ENCODE results near the gene HPCAL1.

Gene HPCAL1

DNA sequence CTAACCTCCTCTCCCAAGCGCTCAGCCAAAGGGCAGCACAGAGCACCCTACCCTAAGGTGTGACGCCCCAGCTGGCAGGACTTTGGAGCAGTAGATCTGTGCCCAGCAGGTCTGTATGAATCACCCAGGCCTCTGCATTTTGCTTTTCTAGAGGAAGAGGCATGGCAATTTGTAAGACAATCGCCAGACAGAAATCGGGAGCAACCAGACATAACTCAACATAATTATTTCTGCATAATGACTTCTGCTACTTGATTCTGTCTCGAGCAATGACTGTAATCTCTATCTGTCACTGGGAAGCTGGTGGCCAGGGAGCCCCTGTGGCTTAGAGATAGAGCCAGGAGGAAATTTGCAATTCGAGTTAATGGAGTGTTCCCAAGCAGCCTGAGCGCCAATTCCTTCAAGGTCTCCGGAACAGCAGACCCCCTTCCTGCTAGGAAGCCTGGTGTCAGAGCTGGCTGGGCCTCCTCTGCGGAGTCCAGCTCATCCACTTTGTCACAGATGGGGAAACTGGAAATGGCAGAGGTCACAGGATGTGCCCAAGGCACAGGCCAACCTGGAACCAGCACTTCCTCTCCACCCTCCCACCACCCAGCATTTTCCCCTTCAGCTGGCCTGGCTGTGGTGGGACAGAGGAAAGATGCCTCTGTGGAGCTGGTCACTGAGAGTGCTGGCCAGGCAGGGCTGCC, 90.4 kb downstream of the HPCAL1 start:
- no peak for DNase-seq

DNA sequence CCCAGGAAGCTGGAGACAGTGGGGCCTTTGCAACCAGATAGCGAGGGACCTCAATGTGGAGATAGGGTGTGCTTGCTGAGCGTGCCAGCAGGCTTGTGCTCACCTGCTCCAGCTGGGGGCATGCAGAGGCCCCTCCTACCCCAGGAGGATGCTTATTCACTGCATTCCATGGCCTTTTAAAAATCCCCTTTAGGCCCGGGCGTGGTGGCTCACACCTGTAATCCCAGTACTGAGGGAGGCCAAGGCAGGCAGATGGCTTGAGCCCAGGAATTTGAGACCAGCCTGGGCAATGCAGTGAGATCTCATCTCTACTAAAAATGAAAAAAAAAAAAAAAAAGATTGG, 90.9 kb downstream of the HPCAL1 start:
- no peak for DNase-seq

DNA sequence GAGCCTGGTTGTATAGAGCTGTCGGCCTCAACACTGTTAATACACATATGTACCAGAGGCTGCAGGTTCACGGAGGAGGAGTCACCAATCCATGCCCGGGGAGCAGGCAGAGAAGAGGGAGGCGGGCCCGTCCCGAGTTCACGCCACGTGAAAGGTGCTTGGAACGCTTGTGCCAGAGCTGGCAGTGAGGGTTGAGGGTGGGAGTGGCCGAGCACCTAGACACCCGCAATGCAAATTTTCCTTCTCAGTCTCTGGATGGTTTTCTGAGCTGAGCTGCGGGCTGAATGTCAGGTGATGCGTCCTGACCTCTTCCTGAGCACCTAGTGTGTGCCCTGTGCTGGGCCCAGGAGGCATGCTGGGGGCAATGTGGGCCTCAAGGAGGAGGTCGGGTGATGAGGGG, 93.2 kb downstream of the HPCAL1 start:
- DNase-seq = no peak

DNA sequence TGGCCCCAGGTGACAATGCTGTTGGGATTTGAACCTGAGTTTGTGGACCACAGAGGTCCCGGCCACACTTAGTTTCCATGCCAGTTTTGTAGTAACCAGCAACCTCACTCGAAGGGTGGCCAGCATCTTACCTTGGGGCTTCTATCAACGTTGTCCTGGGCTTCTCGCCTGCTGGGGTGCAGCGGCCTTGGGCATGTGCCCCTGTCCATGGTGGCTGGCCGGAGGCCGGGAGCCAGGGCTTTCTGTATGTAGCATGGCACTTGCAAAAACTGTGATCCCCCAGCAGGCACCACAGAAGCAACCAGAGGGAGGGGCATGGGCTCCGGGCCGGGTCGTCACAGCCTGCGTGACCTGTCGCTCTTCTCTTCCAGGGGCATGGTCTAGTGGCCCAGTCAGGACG, 93.8 kb downstream of the HPCAL1 start:
- DNase-seq = no peak

DNA sequence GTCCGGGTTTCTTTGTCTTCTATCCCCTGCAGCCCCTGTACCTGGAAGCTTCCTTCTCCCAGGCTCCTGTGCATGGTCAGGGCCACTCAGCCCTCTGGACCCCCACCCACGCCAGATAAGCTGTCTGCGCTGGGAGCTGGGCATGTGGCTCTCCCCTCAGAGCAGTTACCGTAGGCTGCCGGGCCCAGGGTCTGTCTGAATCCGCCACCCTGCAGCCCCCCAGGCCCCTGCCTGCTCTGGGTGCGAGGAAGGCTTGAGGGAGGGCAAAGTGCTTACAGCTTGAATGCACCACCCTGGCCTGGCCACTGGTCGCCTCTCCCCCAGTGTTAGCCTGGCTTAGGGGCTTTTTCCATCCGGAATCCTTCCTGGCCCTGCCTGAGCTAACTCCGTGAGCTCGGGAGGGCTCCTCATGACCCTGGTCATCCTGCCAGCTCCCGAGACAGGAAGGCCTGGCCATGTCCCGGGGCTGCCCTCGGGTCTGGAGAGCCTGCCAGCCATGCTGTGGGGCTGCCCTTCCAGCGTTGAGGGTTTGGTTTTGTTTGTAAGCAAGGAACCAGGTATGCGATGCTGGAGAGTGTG, 94.7 kb downstream of the HPCAL1 start:
- DNase-seq = no peak

DNA sequence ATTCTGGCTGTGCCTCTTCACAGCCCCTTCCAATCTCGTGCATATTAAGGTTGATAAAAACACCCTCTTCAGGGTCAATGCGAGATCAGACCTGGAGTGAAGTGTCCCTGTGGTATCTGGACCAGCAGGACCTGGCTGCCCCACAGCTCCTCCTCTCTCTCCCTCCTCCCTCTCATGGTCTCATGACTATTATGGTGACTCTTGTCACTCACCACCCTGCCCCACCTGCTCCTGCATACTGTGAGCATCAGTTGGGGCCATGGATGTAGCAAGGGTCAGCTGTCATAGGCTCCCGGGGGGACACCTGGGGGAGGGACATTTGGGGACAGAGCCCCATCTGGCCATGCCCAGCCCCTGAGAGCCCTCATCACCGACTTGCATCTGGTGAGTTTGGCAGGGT, 95.2 kb downstream of the HPCAL1 start:
- no peak for DNase-seq

DNA sequence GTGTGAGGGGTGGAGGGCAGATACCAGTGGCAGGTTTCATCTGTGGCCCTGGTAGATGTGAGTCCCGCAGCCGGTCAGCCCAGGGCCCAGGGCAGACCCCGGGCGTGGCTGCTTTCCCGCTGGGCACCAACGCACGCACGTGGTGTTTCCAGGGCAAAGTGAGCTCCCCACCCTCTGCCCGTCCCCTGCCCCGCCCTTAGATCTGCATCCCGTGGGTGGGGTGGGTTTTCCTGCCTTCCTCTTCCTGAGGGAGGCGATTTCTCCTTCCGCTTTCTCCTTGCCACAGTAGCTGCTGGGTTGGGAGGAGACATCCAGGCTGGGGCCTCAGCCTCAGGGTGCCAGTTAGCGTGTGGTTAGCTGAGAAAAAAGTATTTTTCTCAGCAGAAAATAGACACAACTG, 95.8 kb downstream of the HPCAL1 start:
- DNase-seq = no peak

DNA sequence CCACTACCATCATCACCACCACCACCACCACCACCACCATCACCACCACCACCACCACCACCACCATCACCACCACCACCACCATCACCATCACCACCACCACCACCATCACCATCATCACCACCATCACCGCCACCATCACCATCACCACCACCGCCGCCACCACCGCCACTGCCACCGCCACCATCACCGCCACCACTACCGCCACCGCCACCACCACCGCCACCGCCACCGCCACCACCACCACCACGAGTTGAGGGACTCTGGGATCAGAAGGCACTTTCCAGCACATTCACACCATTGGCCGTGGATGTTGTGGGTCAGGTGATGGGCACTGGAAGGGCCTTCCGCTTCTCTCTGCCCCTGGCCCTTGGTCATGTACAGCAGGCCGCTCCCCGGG, 96.7 kb downstream of the HPCAL1 start:
- no peak for DNase-seq

DNA sequence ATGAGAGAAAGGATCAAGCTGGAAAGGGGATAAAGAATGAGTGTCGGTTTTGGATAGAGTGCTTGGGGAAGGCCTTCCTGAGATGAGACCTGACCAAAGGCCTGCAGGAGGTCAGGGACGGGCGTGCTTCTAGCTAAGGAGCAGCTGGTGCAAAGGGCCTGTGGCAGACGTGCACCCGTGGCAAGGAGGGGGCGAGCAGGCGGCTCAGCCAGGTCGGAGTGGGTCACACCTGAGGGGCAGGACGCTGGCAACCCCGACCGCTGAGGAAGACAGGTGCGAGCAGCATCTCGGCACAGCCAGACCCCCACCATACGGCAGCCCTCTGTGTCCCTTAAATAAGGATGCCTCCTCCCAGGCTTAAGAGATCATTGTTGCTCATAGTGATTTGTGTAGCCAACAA, 97.3 kb downstream of the HPCAL1 start:
- no peak for DNase-seq

DNA sequence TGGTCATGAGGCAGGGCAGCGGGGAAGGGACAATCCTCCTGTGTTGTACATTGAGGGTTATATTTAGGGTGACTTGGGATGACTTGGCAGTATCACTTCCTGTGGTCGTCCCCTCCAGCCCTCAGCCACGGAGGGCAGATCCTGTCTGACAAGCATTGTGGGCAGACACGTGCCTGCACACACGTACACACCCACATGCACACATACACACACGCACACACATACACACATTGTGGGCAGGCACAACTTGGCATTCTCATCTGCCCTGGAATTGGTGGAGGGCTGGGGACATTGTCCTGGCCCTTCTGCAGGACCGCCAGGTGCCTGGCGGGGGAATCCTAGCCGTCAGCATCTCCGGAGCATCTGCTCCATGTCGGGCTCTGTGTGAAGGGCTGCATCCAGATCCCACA, 97.9 kb downstream of the HPCAL1 start:
- DNase-seq = no peak

DNA sequence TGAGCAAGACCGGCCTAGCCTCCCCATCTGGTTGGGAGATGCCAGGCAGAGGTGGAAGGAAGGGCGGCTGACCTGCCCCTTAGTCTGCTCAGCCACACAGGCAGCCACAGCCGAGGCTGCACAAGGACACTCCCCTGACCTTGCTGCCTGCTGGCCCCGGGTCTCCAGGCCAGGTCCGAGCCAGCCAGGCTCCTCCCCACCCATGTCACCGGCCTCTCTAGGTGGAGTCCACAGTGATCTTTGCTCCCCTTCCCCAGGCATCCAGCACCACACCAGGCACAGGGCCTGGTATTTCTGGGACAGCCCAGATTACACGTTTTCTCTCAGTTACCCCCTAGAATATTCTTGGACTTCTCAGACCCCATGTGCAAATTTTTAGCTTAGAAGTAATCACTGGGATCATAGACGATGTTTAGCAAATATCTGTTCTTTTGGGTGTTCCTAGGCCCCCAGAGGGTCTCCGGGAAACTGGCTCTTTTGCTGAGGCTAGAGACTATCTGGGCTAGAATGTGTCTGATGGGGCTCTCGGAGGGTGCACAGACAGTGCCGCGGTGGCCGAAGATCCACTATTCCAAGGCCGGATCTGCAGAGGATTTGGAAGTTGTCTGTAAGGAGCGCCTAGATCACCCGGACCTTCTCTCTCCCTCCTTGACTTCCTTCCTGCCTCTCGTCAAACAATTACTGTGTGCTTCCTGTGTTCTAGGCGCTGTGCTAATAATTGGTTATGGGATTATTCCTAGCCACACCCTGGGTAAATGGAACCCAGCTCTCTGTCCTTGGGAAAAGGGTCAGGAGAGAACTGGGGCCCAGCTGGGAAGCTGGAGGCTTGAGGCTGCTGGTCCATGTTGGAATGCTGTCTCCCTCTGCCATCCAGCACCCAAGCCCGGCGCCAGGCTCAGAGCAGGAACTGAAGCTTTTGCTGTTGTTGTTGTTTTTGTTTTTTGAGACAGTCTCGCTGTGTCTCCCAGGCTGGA, 98.6 kb downstream of the HPCAL1 start:
- no peak for DNase-seq

DNA sequence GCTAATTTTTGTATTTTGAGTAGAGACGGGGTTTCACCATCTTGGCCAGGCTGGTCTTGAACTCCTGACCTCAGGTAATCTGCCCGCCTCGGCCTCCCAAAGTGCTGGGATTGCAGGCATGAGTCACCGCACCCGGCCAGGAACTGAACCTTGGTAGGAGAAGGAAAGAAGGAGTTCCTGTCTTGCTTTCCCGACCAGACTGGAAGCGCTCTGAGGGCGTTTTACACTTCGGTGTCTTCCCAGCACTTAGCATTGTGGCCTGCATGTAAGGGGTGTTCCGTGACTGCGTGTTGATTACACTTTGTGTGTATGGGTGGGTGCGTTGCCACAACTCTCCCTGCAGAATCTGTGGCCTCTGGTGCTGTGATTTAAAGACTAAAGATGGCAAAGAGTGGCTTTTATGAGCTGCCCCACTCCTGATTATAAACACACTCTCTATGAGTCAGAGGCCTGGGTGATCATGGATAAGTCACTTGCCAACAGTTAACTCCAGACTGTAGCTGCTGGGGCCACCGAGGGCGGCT, 99.4 kb downstream of the HPCAL1 start:
- DNase-seq = no peak

DNA sequence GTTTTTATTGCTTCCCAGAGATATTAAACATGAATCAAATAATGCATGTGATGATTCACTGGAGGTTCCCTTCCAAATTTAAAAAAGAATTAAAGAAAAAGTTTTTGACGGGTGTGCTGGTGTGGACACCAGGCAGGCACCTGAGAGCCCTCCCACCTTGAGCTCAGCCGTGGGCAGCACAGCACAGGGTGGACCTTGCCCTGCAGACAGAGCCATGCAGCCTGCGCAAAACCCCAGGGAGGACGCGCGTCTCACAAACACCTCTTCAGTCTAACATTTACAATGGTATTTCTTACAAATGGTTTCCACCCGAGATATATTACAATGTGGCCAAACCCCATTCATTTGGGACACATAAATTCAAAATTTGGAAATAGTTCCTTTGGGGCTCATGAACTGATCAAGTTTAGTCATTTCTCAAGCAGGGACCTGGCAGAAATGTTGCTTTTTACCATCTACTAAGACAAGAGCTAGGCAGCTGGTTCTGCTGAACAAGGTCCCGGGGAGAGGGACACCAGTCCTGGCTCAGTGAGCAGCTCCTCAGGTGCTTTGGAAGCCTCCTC, 100.0 kb downstream of the HPCAL1 start:
- no peak for DNase-seq

DNA sequence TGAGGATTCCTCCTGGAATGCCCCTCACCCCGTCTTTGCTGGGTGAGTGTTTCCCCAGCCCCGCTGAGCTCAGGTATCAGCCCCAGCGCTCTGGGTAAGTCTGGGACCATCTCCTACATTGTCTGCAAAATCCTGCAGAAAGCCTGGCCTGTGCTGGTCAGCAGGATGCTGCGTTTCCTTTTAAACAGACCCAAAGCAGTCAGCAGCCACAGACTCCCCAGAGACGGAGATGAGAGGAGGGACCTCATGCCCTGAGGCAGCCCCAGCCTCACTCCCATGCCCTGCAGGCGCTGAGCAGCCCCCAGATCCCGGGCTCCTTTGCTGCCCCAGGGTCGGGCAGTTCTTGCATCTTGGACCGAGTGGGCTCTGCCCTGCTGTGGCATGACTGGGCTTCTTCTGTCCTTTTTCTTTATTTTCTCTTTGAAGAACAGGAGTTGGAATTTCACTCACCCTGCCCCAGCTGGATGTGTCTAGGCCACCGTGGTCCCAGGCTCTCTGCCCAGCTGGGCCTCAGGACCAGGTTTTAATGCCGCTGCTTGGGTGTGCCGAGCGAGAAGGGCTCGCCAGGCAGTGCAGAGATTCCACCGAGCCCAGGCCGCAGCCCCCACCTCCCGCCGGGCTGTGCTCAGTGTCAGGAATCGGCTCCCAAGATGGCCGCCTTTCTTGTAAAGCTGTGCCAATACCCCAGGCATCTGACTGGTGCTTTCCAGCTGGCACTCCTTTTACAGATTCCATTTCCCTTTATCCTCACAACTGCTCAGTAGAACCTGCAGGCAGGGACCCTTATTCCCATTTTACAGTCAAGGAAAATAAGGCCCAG, 101.8 kb downstream of the HPCAL1 start:
- no peak for DNase-seq

DNA sequence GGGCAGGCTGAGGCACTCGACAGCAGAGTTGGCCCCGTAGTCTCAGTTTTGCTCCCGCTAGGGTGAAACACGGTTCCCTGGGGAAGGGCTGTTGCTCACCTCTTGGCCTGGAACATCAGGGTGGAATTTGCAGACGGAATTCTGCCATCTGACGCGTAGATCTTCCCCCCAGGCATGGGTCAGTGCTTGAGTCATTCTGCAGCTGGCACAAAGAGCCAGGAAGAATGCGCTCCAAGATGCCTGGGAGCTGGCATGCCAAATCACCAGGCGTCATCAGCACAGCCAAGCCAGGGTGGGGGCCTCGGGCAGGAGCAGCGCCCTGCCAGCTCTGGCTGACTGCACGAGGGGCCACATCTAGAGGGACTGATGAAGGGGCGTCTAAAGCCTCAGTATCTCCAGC, 102.7 kb downstream of the HPCAL1 start:
- peak; percentile 86 for DNase-seq

DNA sequence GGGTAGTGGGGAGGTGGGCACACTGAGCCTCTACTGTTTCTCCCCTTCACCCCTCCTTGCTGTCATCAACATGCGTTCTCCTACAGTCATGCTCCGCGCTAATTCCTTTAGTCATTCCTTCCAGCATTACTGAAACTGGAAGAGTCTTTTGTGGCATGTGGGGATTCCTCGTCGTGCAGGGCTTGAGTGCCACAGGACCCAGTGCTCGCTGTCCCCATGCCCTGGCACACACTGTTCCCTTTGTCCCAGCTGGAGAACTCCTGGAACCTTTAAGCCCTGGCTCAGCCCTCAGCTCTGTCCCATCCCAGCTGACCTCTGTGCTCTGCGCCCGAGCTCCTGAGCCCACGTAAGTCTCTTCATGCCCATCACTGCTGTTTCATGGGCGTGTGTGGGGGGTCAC, 103.3 kb downstream of the HPCAL1 start:
- DNase-seq = no peak

DNA sequence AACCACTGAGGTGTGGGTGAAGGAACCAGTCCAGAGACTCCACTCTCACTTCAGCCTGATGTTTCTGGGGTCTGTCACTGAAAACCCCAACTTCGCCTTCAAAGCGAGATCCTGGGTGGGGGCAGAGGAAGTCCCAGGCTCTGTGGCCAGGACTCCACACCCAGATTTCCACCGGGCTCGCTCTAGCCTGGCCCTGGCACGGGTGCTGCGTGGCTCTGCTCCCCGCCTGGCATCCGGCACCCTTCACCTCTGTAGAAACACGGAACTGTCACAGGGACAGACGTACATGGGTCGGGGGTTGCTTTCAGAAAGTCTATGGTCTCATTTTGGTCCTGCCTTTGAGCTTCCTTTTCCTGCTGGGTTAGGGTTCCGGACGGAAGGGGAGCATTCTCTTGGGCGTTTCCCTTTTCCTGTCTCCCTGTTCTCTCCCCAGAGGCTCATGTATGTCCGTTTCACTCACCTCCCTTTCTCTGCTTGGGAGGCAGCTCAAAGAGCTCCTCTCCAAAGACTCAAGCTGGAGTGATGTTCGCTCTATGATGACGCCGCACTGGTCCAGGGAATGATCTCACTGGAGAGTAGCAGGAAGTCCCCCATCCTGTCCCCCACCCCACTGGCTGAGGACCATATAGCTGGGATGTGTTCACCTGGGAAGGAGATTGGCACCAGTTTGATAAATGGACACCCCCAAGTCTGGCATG, 103.9 kb downstream of the HPCAL1 start:
- DNase-seq = no peak

DNA sequence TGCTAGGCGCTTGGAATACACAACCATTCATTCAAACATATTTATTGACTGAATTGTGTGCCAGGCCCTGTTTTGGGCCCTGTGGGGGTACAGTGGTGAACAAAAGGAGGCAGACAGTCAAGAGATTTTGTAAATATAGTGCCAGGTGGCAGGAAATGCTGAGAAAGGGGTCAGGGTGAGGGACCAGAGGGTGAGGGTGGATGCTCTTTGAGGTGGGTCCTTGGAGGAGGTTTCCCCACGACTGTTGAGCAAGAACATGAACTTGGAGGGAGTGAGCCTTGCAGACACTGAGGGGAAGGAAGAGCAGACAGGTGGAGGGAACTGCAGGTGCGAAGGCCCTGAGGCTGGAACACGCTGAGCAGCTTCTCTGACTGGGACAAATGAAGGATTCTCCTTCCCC, 104.7 kb downstream of the HPCAL1 start:
- DNase-seq = no peak

DNA sequence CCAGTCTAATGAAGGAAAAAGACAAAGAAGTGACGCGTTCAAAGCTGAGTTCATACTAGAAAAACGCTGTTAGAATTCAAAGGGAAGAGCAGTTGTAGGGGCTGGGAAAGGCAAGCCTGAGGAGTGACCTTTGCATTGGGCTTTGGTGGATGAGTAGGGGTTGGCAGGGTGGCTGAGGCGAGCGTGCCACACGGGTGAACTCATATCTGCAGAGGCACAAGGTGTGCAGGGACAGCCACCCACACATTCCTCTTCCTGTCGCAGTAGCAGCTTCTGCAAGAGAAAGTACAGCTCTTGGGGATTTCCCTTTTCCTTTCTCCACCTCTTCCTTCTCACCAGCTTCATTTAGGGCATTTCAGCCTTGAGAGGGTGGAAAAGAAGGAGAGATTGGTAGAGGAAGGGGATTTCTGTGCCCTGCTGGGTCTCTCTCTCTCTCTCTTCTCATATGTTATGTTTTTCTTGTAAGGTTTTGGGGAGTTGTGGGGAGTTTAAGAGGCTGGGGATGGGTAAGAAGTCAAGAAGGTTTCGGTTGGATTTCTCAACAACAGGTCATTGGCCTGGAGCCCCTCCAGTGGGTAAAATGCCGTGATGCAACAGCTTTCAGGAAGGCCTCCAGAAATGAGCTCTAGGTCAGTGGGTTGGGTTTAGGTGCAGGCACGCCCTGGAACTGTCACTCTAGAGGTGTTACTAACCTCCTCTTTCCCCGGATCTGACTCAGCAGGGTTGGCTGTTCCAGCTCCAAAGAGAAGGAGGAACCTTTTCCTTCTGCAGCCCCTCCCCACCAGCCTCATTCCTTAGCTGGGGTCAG, 105.3 kb downstream of the HPCAL1 start:
- peak; percentile 85 for DNase-seq

DNA sequence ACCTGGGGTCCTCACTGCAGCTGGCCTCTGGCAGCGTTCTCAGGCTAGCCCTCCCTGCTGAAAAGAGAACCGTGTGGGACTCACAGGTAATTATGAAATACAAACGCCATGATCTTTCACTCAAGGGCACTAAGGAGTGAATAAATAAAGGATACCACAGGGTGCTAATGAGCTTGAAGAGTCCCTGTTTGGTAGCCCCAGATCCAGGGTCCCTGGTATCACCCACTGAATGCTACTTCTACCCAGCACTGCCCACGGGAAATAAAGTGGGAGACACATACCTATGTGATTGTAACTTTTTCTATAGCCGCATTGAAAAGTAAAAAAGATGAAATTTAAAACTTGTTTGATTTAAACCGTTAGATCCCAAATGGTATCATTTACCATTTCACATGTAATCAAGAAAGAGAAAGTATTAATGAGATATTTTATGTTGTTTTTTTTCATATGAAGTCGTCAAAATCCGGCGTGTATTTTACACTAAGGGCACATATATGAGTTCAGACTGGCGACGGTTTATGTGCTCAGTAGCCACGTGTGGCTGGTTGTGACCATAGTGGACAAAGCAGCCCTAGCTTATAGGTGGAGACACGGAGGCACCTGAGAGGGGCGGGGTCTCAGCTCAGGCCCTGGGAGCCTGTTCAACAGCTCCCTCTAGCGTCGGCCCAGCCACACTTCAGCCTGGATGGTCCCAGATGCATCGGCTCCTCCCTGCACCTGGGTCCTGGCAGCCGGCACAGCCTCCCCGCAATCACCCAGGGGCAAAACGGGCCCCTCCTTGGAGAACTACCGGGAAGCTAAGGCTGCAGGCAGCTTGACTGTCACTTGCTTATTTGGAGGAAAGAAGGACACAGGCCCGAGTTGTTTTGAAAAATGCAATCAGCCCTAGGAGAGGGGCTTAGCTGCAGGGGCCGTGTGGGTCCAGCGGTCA, 106.2 kb downstream of the HPCAL1 start:
- peak; percentile 81 for DNase-seq

Measured in kidney glomerular epithelial cell (primary cell).